Astrocyte of the hippocampus (primary cell): ENCODE measurements around the gene CLMP.
"Not testable (repeated sequence)": the region's sequence is repeated elsewhere in the genome, so short reads cannot be mapped to it uniquely, and the experiment has no call there.

Source experiments
- DNase-seq: peaks from one replicate; pipeline ENCODE4 v3.0.0; 2011; ENCODE audit warnings: low read depth, low spot score

CLMP gene

DNA sequence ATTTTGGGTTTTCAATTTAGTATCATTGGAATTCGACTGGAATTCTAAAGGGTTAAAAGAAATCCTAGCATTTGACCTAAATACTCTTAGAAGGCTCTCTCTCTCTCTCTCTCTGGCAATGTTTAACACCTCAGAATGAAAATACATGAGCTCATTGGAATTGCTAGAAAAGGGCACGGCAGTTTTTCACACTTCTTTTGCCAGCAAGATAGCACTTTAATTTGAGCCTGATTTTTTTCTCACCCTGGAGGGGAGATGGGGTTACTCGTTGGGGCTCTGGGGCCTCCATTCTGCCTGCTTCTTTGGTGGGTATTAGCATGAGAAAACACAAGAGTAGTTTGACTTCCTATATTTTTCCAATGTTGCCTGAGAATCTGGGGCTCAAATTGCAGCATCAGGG, 22.8 kb upstream of the CLMP start:
- DNase-seq = peak; percentile 36

DNA sequence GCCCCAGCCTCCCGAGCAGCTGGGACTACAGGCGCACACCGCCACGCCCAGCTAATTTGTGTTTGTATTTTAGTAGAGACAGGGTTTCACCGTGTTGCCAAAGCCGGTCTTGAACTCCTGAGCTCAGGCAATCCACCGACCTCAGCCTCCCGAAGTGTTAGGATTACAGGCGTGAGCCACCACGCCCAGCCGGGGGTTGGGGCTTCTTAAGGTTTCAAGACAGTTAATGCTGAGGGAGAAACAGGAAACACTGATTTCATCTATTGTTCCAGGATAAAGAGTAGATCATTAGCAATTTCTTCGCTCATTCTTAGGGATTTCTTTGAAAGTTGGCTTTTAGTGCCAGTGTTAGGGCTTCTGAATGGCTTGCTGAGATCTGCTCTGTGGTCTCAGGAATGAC, 21.2 kb upstream of the CLMP start:
- no peak for DNase-seq

DNA sequence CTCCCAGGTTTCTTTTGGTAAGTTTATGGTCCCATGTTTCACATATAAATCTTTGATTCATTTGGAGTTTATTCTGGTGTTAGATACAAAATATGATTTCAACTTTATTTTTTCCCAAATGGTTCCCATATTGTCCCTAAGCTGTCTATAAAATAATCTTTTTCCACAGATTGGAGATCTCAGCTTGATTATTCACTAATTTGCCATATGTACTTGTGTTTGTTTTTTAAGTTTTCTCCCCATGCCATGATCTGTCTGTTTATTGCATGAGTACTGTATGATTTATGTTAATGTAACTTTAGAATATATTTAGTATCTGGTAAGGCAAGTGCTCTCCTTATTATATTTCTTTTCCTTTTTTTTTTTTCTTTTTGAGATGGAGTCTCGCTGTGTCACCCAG, 19.9 kb upstream of the CLMP start:
- no peak for DNase-seq

DNA sequence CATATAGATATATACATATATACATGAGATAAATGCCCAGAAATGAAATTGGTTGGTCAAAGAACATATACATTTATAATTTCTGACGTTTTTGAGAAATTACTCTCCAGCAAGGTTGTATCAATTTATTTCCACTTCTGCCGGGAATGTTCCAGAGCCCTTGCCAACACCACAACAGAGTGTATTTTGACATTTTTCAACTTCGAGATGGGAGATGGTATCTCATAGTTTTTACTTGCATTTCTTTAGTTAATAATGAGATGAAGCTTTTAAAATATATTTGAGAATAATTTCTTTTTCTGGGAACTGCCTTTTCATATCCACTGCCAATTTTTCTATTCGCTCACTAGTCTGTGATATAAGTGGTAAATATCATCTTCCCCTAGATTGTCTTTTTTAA, 19.3 kb upstream of the CLMP start:
- DNase-seq = no peak

DNA sequence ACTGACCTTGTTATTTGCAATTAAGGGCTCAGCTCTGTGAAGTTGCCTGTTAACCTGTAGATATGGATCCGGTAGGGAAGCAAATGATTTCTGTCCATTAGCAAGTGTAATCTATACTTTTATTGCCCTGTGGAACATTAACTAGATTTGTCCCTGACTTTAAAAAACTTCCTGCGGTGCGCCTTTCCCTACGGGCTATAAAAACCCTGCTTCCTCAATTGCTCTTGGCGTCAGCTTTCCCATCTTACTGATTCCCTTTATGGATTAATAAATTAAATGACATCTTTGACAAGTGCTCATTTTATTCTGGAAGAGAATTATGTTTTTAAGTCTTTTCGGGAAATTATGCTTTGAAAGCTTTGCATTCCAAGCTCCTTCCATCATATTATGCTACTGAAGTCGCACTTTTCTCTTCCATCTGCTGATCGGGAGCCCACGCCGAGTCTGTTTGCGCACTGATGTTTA, 18.3 kb upstream of the CLMP start:
- no peak for DNase-seq

DNA sequence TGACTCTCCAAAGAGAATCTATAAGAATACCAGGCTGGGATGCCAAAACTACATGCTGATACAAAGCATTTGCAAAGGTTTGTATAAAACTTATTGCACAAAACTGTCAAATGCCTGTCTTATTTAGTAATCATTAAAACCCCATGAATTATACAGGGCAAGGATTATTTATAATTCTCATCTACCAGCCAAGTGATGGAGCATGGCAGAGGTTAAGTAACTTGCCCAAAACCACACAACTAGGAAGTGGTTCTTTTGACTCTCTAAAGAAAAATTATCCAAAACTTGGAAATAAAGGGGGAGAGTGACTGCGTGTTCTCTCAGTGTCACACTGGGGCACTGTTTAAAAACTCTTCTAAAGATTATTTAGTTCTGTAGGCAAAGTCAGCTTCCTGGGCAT, 17.4 kb upstream of the CLMP start:
- no peak for DNase-seq

DNA sequence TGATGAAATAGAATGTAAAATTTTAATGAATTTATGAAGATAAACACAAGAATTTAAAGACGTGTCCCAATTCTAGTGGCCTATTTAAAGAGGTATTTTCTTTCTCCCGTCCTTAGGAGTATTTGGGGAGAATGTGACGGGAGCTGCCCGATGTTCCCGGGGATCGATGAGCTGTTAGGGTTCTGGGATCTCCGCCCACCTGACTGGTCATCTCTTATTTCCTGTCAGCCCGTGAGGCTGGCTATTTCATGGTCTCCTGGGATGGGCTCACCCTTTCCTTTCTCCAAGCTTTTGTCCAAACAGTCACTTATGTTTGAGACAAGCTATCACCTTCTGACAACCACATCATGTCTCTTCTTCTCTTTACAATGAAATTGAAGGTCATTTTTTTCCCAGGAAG, 16.9 kb upstream of the CLMP start:
- no peak for DNase-seq

DNA sequence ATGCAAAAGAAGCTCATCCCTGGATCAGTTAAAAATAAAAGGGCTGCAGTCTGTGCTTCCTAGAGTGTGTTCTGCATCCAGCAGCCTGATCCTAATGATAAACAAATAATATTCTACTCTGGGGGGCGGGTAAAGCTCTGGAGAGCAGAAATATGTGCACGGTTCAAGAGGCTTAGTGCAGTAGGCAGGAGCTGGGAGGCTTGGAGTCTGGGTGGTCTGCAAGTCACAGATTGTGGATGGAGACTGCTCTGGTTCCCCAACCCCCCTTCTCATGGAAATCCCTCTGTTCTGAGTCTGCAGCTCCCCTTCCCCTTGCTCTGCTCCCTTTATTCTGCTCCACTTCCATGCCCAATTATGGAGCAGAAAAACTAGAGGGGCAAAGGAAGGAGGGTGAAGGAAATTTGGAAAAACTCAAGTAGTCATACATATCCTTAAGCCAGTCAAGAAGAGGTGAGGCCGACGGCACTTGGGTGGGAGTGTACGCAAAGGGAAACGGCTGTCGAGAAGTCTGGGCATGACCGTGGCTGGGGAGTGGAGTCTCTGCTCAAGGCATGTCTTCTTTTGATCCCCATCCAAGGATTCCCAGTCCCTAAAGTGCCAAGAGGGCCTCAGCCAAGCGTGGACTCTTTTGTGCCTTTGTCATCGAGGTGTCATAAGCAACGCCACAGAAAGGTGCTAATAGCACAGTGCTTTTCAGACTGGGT, 16.3 kb upstream of the CLMP start:
- DNase-seq = no peak

DNA sequence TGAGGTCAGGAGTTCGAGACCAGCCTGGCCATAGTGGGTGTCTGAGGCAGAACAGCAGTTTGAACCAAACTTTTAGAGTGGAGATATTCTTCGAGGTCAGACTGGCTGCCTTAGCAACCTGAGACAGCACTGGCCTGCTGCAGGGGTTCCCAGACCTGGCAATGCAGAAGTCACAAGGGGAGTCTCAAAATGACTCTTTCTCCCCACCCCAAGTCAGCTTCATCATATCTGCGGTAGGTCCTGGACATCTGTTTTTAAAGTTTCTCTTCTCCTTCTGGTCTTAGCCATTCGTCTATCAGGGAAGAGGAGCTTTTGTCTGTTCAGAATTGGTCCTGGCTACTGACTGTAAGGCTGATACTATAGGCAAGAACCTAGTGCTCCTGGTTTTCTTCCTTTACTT, 14.5 kb upstream of the CLMP start:
- no peak for DNase-seq

DNA sequence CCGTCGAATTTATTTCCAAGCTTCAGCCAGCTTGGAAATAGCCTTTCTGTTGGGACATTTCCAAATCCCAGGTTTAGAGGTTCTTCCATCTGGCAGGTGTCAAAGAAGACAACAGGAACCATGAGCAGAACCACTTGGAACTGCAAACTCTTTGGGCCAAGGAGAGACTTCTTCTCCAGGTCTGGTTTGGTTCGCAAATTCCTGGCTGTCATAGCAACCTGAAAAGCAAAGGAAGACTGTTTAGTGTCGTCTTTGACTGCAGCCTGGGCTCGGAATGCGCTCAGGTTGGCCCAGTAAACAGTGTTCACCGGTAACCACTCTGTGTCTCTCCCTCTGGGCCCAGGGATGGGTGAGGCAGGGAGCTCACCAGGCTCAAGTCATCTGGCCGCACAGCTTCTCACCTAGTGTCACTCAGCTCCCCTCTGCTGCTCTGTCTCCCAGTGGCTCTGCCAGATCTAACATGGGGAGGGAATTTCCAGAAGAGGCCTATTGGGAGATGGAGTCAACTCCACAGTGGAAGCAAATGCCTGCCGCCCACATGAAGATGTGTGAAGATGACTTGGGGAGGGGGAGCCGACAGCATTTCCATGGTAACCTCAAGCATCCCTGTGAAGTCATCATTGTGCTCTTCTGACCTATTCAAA, 11.9 kb upstream of the CLMP start:
- no peak for DNase-seq

DNA sequence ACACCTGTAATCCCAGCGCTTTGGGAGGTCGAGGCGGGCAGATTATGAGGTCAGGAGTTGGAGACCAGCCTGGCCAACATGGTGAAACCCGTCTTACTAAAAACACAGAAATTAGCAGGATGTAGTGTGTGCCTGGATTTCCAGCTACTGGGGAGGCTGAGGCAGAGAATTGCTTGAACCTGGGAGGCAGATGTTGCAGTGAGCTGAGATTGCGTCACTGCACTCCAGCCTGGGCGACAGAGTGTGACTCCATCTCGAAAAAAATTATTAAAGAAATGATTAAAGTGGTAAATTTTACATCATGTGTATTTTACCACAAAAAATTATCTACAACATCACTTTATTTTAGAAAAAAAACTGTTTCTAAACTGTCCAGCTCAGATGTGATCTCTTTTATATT, 11.0 kb upstream of the CLMP start:
- DNase-seq = not testable (repeated sequence)

DNA sequence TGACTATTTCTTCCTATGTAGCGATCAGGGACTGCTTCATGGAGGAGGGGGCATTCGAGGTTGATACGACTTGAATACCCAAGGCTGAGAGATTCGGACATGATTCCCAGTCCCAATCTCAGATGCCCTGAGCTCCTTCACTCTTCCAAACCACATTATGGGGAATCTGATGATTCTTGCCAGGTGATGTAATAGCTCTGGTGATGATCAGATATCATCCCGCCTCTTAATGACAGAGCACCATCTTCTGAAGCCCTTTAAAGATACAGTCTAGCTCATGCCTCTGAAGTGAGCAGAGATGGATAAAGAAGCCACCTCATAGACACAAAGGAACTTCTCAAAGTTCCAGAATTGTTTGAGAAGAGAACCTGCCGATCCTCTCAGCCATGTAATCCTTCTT, 8.9 kb upstream of the CLMP start:
- DNase-seq = no peak

DNA sequence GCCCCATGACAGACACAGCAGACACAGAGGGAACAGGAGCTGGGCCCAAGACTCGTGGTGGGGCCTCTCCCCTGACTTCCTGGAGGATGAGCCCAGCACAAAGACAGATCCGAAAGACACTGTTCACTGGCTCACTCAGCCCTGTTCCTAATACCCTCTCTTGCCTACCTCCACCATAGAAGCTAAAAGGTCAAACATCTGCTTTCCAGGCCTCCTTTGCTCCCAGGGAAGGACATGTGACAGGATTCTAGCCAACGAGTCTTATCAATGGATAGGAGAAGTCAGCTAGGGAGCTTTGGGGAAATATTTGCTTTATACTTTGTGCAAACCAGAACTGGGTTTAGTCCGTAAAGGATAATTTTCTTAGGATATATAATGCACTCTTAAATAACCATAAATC, 8.4 kb upstream of the CLMP start:
- DNase-seq = no peak

DNA sequence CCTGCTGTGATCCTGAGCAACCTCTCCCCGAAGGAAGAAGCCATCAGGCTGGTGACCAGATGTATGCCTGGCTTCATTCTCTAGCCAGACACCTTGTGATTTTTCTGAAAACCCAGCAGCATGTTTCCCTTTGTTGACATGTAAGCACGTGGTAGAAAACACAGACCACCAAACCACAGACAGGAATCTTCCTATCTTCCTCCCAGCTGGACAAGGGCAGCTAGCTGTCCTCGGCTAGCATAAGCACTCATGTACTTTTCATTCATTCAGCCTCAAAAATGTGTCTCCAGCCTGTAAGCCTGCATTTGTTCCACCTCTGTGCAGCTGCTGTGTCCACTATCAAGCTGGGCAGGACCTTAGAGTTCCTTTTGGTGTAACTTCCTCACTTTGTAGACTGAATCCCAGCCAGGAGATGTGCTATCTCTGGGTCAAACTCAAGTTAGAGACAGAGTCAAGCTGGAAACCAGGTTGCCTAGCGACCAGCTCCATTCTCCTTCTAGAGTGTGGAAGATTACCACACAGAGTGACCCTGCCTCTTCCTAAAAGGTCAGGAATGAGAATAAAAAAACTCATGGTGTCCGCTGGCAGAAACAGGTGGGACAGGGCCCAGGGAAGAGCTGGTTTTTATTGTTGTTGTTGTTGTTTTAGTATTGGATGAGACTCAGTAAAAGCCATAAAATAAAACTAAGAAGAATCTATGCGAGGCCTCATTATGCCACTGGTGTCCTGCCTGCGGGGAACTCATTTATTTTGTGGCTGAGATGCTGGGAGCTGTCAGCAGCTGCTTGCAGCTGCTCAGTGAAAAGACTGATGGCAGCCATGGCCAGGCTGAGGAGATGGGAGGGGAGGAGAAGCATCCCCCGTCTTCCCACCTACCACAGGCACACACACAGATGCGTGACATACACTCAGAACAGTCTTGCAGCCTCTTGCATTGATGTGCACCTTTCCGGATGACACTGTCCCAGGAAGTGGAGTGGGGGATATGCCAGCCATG, 7.4 kb upstream of the CLMP start:
- DNase-seq = no peak

DNA sequence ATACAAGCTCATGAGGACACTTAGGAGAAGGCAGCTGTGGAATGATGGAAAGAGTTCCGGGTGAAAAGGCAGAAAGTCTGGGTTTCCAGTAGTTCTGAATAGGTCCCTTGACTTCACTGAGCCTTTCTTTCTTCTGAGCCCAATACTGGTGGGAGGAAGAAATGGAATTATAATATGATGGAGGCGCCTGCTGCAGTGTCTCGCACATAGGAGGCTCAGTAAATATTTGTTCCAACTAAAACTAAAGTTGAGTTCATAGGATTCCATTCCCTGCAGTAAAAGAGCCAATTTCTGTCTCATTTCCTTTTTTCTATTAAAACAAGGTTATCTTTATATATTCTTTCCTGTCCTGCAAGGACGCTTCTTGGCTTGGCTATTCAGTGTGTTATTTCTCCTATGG, 5.2 kb upstream of the CLMP start:
- no peak for DNase-seq

DNA sequence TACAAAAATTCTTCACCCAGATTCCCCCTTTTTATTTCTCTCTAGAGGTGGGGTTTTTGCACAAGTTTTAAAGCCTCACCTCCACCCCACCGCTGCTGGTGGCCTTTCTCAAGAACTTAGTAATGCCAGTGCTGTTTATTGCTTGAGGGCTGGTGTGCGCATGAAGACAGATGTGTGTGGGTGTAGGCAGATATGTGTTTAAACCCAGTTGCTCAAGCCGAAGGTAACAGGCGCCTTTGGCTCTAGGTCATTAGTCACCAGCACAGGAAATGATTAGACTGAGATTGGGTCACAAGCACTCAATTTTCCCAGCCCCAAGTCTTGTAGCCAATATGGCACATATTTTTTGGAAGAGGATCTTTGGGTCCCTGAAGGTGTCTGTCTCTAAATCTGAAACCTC, 2.7 kb upstream of the CLMP start:
- no peak for DNase-seq

DNA sequence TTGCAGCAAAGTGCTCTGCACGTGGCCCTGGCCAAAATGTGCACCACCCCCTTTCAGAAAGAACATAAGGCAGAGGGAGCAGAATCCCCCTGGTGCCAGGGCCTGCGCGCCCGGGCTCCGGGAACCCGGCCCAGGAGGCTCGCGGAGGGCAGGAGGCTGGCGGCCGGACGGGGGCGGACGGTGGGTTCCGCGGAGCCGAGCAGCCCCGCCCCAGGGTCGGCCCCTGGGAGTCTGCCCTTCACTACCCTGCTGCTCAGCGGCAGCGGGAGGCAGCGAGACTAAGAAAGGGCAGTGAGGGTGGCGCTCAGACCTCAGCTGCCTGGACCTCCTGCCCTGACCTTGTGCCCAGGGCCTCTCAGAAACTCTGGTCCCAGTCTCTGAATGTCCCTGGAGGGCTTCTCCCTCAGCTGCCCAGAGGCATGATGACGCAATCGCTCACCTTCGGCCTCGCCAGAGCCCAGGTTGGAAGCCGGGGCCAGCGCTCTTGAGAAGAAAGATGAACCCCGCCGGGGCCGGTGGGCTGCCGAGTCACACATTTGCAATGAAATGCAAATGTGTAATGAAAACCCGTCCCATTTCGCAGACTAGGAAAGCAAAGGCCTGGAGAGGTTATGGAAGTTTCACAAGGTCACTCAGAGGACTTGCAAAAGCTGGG, 1.1 kb upstream of the CLMP start:
- no peak for DNase-seq

DNA sequence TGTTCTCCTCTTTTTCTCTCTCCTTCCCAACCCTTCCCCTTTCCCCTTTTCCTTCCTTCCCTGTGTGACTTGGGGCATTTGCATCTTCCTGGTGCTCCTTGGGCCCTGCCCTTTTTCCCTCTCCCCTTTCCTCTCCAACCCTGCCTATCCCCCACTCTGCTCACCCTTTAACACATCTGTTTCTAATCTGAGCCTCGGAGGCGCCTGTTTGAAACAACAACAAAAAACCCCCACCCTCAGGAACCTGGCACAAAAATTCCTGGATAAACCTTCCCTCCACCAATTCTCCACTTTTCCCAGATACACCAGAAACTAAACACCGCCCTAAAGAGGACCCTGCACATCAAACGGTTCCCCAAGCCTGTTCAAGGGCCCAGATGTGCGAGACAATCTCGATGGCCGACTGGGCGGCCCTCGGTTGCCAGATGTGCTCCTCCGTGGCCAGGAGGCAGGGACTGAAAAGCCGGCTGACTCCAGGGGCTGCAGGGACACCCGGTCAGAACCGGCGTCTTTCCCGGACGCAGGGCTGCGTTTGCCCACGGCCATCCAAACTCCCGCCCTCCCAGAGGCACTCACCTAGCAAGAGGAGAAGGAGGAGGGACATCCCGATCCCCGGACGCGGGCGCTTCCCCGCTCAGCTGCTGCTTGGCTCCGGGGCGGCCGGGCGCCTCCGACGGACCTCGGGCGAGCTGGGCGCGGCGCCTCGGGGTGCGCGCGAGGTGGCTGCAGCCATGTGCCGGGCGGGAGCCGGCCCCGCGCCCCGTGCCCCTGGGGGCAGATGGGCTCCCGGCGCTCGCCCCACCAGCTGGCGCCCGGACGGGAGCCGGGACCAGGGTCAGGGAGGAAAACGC, 486 bp downstream of the CLMP start:
- peak; percentile 64 for DNase-seq

DNA sequence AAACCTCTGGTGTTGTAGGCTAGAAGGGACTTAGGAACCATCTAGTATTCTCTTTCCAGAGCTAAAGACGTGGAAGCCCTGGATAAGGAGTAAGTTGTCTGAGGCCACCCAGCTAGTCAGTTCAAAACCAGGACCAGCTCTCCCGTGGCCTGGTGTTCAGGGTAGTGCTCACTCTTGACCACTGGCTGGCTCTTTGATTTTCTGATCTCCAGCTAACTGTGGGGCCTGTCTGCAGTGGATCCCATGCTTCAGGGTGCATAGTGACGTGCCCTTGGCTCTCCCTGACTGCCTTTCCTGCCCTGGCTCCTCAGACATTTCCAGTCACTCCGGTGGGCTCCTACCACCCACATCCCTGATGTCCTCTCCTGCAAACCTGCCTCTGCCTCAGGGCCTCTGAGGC, 1.3 kb downstream of the CLMP start:
- no peak for DNase-seq

DNA sequence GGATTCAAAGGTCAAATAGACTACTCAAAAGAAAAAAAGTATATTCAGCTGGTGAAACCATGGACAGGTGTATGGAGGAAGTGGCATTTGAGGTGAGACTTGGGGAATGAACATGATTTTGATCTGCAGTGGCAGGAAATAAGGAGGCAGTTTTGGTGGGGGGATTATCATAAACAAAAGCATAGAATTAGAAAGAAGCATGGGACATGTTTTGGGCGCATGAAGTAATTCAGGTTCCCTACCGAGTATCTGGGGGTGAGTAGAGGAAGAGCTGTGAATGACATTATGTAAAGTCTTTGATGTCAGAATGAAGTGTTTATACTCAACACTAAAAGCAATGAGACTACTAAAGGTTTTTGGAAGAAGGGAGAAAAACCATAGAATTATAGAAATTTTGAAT, 3.1 kb downstream of the CLMP start:
- no peak for DNase-seq

DNA sequence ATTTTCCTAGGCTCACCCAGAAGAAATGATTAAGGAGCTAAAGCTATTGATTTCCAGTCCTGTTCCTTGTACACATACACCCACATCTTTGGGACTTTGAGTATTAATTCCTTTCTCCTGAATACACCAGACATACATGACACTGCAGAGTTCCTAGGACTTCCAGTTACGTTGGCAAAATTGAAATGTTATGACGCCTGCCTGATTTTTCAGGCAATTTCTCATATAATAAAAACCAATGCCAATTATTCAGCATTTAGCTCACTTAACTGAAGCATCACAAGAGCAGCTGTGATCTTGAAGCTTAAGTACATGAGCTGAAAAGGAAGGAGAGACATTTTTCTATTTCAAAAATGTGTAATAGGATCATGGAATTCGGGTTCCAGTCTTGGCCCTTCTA, 4.5 kb downstream of the CLMP start:
- DNase-seq = no peak
